GM21381 (cell line): Measurements from ENCODE around the gene SLC39A11.

ENCODE experiments used
- ATAC-seq: cut with Tn5 transposase; IDR thresholded peaks from one replicate; pipeline ENCODE4 v1.9.1; 2021; ENCODE audit warnings: mild to moderate bottlenecking, moderate library complexity; ENCODE audit not compliant: unreplicated experiment

Gene SLC39A11

DNA sequence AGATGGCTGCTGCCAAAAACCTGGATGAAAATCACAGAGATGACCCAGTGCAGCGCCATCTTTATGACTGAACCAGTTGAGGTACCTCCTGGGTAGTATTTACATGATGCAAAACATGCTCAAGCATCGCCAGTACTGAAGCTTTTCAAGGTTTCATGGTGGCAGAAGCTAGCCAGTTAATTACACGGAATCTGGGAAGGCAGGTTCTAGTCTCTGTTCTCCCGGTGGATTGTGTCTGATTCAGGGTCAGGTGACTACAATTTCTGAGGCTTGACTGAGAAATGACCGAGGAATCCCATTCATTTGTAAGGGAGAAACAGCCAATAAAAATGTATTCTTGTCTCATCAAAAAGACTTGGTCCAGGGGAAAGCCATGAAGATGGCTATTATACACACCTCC lies 209.1 kb downstream of the SLC39A11 start:
- no peak for ATAC-seq

DNA sequence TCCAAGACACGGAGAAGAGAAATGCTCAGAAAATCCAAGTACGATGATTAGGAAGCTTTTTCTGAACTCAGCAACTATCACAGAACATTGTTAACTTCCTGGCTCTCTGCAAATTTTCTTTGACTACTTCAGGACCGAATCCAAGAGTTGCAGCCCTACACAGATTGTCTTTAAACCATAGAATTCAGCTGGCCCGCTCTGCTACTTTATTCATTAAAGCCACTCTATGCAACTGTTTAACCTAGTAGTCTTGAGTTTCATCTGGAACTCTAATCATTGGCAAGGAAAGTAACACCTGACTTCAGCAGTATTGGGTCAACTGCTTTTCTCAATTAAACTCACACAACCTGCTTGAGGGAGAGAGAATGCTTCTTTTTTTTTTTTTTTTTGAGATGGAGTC lies 210.1 kb downstream of the SLC39A11 start:
- ATAC-seq, result no peak

DNA sequence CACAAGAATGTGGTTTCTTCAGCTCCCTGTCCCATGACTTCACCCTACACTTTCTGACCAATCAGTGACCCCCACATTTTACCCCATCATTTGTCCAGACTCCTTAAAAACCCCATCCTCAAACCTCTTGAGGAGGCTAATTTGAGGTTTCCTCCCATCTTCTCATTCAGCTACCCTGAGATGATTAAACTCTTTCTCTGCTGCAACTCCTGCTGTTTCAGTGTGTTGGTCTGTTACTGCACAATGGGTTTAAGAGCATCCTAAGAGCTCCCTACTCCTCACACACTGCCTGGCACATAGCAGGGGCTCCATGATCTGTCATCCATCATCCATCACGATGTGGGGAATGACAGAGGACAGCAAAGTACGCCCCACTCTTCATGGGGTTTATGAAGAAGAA lies 212.6 kb downstream of the SLC39A11 start:
- no peak for ATAC-seq

DNA sequence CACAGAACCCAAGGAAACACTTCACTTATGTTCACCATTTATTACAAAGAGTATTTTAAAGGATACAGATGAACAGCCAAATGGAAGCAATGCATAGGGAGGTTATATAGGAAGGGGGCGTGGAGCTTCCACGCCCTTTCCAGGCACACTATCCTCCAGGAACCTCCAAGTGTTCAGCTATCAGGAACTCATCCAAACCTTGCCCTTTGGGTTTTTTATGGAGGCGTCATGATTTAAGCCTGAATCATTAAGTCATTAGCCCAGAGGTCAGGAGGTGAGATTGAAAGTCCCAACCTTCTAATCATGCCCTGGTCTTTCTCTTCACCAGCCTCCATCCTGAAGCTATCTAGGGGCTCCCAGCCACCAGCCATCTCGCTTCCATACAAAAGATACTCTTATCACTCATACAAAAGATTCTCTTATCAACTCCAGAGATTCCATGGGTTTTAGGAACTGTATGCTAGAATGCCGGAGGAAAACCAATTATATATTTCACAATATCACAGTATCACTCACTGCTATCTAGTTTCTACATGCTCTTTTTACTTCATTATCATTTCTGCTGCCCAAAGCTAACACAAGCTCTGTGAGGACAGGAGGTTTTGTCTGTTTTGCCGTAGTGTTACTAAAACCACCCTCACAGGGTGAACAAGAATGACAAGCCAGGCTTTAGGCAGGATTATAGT lies 213.4 kb downstream of the SLC39A11 start:
- no peak for ATAC-seq

DNA sequence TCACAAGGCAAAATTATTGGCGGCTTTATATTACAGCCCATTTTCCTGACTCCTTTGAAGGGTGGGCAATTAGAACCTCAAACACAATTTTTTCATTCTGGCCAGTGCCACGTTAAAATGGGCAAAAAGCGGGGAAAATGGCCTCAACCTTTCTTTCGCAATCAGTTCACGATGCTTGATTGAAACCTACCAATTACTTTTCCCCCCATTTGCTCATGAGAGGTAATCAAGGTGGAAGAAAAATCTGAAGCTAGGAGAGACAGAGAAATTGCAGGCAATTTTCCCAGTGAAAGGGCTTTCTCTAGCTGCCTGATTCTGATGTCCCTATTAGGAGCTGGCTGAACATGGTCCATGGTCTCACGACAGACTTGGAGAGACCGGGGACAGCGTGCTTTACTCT lies 215.1 kb downstream of the SLC39A11 start:
- ATAC-seq, result no peak

DNA sequence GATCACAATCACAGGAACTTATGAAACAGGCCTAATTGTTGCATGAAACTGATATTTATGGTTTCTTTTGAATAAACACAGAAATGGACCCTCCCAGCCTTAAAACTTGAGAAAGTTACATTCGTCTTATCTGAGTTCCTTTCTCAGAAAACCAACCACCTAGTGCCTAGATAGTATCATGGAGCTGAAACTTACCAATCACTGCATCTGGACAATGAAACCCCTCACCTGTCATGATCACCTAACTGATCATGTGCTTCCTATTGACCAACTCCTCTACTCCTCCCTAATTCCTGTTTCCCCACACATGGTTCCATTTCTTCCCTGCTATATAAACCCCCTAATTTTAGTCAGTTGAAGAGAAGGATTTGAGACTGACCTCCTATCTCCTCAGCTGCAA lies 216.1 kb downstream of the SLC39A11 start:
- ATAC-seq, result no peak

DNA sequence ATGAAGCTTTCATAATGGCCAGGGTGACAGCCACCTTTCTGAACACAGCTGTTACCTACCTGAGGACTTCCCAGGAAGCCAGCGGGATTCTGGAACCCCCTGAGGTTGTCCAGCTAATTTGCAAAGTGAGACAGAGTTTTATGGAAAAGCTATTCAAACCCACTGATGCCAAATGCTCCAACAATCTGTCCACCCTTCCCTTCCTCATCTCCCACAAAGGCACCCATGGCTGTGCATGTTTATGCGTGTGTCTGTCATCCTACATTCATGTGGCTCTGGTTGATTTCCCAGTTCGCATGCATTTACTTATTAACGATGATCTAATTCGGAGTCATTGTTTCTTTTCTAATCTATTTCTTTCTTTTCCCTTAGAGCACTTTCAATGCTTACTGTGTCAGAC lies 217.1 kb downstream of the SLC39A11 start:
- no peak for ATAC-seq

DNA sequence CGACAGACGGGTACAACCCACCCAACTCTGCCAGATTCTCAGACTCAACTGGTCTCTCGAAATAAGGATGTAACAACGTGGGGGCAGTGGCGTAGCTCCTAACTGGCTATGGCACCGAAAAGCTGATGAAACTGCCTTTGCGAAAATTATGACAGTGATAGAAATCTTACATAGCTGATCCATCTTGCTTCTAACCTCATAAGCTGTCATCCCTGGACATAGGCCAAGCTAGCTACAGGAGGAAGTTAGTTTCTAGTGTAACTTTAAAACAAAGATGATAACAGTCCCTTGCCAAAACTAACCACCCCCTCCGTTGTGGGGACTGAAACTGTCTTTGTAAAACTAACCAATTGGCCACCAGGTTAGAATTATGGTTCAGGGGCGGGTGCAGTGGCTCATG lies 220.1 kb downstream of the SLC39A11 start:
- ATAC-seq, result no peak

DNA sequence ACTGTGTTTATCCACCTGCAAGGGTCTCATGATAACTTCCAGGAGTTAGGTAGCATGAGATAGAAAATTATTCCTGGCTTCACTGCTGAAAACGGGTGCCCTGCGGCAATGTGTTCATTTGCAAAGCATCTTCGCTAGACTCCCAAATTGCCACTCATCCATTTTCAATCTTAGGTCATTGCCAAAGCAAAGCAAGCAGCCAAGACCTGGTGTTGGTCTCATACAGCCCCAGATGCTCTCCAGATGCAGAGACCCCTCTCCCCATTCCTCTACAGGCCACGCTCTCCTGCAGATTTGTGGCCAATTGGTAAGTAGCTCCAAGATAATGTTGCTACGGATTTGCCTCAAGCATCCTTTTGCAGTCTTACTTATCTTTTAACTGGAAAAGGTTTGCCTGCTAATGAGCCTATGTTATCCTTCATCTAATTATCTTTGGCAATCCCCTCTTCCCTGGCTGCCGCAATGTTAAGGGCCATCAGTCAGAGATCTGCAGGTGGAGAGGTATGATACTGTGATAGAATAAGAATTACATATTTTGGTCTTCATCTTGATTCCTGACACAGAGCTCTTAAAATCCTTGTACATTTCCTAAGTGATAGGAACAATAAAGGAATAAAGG lies 222.0 kb downstream of the SLC39A11 start:
- ATAC-seq, result no peak

DNA sequence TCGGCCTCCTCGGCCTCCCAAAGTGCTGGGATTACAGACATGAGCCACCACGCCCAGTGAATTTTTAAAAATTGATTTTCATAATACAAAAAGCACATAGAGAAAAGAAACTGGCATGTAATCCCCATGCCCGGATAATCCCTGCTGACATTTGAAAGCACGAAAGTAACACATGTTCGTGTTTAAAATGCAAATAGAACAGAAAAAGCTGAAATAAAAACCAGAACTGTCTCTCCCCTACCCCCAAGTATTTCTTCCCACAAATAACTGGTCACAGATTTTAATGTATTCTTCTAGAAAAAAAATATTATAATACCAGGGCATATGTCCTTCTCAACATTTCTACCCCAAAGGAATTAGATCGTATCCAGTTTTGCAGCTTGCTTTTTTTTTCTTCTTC lies 222.9 kb downstream of the SLC39A11 start:
- no peak for ATAC-seq

DNA sequence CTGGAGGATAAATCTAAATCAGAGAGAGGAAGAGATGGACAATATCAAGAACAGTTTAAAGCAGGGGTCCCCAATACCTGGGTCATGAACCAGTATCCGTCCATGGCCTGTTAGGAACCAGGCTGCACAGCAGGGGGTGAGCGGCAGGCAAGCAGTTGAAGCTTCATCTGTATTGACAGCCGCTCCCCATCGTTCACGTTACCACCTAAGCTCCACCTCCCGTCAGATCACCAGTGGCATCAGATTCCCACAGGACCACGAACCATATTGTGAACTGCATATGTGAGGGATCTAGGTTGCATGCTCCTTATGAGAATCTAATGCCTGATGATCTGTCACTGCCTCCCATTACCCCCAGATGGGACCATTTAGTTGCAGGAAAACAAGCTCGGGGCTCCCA lies 226.5 kb downstream of the SLC39A11 start:
- no peak for ATAC-seq

DNA sequence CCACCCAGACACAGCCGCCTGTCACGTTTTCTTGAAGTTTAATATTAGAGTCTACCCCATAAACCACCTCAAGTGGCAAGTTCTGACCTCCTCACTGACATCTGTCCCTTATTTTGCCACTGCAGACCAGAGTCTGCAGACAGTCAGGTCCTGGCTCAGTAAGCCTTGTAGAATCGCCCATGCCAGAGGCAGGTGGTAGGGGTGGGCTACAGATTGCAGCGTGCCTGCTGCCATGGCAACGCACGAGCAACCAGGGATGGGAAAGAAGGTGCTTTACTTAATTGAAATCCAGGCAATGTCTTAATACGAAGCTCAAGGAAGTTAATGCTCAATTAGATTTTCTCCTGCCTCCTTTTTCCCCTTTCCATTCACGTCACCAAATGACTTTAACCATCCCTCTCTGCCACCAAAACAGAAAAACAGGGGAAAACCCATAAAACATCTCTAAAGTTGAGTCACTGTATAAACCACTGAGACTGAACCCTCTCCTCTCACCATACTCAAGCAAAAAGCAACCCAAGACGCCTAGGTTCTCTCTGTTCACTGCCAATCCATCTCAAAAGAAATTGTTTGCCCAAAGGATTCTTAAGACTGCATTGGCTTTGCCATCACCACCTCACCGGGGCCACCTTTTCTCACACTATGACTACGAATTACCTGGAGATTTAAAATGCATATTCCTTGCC lies 228.8 kb downstream of the SLC39A11 start:
- peak; percentile 65 for ATAC-seq

DNA sequence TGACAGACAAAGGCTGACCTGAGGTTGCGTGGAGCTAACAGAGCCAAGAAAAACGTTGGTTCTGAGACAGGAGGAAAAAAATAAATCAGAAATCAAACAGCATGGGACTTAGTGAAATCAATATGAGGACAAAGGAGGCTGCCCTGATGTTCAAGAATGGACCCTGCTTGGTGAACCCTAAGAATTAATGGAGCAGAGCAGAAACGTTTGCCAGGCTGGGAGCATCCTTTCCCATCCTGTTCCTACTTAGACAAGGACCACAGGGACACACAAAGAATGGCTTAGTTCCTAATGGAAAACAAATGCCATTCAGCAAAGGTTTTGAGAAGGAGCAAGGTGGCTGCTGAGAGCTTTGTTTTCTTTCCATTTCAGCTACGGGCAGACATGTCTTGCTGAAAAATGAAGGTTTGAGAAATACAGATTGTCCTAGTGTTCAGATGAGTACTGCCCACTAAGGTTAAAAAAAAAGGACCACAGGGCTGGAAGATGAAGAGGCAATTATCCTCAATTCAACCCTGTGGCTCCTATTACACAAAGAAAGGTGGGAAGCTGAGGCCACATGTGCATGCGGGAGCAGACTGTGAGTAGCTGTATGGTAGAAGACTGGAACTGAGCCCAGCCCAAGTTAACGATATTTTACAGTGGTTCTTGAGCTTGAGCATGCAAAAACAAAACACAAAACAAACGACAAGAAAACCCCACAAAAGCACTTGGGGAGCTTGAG lies 230.1 kb downstream of the SLC39A11 start:
- no peak for ATAC-seq

DNA sequence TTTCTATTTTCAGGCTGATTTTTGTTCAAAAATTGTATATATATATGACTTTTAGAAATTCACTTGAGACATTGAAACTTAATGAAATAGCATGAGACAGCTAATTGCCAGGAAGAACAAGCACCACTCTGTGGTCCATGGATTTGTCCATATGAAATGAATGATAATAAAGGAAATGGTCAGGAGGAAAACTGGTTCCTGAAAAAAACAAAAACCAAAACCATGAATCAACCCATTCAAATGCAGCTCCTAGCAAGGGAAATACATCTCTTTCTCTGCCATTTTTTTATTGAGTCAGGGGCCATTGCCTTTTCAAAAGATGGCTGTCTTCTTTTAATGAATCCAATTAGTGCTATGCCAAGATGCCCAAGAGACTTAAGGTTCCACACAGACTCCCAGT lies 230.7 kb downstream of the SLC39A11 start:
- no peak for ATAC-seq

DNA sequence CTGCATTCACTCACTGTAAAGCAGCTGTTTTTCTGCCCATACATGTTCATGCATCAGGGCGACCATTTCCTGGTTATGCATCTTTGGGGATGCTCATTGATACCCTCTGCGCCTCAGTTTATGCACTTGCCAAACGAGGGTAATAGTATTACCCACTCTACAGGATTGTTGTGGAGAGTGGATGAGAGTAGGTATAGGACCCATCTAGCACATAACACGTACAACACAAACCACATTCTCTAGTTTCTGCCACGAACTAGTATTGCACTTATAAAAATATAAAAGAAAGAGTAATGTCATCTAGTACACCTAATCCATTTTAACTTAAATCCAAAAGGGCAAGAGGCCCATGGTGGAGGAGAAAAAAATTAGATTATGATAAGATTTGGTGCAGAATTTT lies 231.7 kb downstream of the SLC39A11 start:
- no peak for ATAC-seq

DNA sequence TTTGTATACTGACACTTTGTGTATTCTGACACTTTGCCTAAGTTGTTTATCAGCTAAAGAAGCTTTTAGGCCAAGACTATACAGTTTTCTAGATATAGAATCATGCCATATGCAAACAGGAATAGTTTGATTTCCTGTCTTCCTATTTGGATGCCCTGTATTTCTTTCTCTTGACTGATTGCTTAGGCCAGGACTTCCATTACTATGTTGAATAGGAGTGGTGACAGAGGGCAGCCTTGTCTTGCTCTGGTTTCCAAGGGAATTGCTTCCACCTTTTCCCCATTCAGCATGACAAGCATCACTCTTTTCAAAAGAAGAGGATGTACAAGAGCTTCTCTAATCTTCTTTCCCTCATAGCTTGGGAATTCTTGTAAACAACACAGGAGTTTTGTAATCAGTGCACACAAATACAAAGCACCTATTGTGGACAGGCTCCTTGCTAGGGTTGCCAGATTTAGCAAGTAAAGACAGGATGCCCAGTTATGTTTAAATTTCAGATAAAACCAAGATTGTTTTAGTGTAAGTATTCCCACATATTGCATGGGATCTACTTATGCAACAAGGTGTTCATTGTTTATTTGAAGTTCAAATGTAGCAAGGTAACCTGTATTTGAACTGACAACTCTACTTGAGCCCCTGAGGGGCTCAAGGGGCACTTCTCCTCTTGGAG lies 233.5 kb downstream of the SLC39A11 start:
- ATAC-seq, result no peak

DNA sequence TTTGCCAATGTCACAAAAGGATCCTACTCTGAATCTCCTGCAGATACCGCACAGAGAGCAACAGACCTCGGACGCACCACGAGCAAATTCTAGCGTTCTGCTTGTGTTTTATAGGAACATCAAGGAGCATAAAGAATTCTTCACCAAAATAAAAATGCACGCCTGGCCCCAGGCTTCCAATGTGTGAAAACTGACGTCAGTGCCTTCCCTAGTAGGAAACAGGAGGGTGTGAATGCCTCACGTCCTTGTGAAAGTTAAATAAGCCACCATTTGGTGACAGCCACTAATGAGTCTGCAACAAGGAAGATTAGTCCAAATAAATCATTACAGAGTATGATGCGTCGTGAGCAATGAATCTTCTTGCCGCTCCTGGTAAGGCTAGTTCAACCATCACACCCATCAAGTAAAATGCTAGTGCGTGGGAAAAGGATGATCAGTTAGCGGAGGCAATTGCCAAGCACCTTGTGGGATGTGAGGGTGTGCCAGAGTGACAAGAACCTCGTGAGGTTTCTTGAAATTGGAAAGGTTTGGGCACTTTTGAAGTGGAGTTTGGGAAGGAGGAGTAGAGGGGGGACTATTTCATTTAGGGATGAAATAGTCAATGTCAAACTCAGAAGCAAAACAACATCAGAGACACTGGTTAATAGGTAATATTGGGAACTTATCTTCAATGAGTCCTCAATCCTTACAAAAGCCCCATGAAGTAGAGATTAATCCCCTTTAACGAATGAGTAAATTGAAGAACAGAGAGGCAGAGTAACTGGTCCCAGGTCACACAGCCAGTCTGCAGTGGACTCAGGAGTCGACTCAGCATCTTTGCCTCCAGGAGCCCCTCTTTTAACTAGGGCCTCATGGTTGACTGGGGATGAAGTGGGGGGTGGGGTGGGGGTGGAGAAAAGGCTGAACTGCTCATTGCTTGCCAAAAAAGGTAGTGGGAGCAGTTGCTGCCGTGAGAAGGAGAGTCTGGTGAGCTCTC lies 238.8 kb downstream of the SLC39A11 start:
- no peak for ATAC-seq

DNA sequence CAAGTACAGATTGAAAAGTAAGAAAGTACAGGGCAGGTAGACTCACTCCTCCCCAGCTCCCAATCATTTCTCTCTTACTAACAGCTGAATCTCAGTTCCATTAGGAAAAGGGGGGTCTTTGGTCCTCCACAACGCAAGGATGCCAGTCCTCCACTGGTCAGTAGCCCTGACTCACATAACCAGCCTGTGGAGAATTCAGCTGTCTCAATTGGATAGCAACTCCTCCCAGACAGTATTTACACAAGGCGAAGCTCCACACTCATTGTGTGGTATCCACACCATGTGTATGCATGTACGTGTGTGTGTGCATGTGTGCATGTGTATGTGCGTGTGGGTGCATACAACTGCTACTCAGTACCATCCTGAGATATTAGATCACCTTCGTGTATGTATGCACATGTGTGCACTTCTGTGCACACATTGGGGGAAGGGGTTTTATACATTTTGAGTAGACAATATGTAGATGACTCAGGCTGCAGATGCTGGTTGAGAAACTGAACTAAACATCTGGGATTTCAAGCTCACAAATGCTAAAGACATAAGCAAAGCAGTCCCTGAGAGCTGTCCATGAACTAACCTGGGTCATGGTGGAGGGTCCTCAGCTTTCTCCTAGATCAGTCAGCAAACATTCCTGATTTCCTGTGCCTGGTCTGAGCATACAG lies 240.1 kb downstream of the SLC39A11 start:
- ATAC-seq, result no peak

DNA sequence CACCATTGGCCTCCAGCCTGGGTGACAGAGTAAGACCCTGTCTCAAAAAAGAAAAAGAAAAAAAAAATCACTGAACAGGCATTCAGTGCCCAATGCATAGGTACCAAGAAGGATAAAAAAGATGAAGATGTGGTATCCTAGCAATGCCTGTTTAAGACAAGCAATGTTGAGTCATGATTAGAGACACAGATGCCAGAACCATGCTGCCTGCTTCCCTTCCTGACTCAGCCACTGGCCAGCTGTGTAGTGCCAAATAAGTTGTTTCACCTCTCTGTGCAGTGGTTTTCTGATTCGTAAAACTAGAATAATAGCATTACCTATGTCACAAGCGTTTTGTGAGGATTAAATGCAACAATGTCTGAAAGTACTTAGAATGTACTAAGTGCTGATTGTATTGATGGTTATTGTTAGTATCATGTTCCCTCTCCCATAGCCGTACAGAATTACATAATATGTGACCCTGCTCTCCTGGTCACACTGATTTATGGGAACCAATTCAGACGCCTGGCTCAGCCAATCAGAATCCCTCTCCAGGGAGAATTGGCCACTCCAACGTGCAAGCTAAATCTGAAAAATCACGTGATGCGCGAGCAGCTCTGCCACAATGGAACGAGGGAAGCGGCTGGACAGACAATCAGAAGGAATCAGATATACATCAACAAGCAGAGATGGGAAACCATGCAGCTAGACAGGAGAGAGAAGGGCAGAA lies 241.9 kb downstream of the SLC39A11 start:
- no peak for ATAC-seq
